HG03159 (cell line): ENCODE measurements around the gene NT5DC3.

Source experiments
- ATAC-seq: cut with Tn5 transposase; IDR thresholded peaks from one replicate; pipeline ENCODE4 v1.9.1; 2021; ENCODE audit warnings: mild to moderate bottlenecking, moderate library complexity; ENCODE audit not compliant: unreplicated experiment

NT5DC3 gene

DNA sequence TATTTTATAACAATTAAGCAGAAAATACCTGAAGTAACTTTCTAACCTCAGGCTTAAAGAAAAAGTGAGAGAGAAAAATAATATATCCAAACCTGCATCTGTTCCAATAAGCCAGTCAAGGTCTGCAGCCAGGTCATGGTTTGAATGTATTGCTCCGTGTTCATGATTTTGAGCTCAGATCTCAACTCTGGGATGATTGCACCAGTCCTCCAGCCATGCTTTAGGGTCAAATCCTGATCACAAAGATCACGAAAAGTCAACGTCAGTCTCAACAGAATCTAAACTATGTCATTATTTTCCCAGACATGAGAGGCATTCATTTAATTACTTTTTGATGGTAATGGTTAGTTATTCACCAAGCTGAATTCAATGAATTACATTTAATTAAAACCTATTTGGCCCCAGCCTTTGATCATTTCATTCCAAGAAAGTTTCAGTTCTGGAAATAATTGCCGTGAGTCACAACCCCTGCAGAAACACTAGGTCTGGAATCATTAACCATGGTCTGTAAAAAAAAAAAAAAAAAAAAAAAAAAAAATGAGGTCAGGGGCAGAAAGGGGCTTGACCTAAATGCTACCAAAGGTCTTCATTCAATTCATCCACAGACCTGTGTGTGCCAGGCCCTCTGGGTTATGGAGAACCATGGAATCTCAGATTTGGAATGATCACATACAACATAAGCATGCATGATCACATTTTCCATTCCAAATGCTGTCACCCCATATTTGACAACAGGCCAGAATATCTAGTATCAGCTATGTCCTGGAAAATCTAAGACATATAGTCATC is 55.6 kb downstream of the NT5DC3 start:
- ATAC-seq = no peak

- no peak for ATAC-seq
Observed at GRCh38 chr12:103783744-103784664, 57.0 kb downstream of the NT5DC3 start.

GRCh38 chr12:103782399-103782798 is 58.6 kb downstream of the NT5DC3 start:
- ATAC-seq = no peak

DNA sequence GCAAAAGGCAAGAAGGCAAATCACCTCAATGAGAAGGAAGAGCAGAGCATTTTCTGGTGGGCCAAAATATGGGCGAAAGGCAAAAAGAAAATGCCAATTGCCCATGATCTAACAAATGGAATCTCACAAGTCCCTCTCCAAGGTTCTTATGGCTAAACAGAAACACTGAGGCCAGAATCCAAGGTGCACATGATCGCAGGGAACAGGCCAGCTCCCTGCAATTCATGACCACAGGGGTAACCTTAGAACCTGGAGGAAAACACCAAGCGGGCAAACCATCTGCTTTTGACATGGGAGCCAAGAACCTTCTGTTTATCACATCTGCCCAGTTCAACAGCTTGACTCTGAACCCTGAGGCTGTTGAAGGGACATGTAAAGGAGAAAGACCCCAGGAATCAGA is 60.0 kb downstream of the NT5DC3 start:
- ATAC-seq = no peak

GRCh38 chr12:103780093-103780440 is 61.0 kb downstream of the NT5DC3 start:
- ATAC-seq = no peak

- no peak for ATAC-seq
Observed at GRCh38 chr12:103779410-103780092, 61.5 kb downstream of the NT5DC3 start.

GRCh38 chr12:103778781-103779180 is 62.3 kb downstream of the NT5DC3 start:
- ATAC-seq = no peak

DNA sequence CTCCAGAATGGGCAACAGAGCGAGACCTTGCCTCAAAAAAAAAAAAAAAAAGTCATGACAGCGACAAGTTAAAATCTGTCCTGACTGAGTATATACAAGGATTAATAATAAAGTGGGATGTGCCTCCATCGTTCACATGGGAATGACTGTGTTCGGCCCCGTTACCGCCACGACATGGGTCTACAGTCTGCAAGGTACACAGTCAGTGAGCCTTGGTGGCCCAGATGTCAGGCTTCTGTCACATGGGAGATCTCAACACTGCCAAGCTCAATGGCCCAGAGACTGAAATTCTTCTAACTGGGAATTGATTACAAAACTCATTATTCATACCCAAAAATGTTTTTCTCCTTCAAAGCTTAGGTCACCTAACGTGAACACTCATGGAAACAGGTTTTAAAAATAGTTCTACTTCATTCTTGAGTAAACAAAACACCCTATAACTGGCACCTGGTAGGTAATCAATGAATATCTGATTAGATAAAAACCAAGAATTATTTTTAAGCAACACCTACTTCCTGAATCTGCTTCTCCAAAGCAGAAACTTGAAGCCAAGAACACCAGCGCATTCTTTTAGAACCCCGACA is 66.0 kb downstream of the NT5DC3 start:
- no peak for ATAC-seq

GRCh38 chr12:103773109-103773910 is 67.7 kb downstream of the NT5DC3 start:
- ATAC-seq = no peak

- ATAC-seq = no peak
Observed at GRCh38 chr12:103772367-103773108, 68.5 kb downstream of the NT5DC3 start.

- ATAC-seq = no peak
Observed at GRCh38 chr12:103771466-103771865, 69.6 kb downstream of the NT5DC3 start.

DNA sequence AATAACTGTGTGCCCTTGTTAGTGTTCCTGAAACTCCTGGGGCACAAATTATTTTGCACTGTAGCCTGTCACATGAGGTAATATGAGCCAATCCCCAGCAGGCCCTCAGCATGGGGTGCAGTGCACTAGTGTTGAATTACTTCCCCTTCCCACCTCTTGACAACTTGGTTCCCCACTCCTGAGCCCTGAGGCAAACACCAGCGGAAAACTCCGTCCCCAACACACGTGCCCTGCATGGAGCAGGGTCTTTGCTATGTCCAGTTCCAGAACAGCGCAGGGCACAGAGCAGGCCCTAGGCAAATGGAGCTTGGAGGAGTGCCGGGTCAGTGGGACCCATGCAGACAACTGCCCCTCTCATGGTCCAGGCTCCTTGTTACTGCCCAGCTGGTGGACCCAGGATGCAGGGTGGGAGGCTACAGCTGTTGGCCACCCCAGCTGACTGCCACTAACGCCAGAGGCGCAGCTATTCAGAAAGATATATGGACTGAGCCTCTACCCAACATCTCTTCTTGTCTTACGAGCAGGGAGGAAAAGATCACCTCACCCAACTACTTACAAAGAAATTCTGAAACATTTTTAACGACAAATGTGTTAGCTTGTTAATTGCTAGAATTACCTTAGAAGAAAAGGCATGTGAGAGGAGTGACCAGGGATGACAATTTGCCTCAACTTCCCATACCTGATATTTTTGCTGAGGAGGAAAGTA is 71.6 kb downstream of the NT5DC3 start:
- ATAC-seq = no peak

DNA sequence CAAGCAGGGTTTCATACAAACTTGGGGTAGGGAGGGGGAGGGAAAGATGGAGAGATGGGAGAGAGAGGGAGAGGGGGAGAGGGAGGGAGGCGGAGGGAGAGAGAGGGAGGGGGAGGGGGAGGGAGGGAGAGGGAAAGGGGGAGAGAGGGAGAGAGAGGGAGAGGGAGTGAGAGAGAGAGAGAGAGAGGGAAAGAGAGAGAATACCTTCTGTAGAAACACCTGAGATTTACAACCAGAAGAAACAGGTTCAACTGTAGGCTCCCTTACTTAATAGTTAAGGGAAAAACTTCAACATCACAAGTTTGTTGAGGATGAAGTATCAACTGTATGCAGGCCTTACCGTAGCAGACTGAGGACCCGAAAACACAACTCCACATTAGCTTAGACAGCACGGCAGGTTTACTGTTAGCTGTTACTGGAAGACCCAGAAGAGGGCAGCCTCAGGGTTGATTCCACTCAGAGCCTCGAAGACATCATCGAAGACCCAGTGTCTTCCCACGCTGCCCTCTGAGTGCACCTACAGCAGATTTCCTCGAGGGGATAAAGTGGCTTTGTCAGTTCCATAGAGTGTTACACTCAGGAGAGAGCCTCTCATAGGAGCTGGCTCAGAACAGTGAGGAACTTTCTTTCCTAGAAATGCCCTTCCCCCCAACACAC is 72.4 kb downstream of the NT5DC3 start:
- ATAC-seq = no peak

DNA sequence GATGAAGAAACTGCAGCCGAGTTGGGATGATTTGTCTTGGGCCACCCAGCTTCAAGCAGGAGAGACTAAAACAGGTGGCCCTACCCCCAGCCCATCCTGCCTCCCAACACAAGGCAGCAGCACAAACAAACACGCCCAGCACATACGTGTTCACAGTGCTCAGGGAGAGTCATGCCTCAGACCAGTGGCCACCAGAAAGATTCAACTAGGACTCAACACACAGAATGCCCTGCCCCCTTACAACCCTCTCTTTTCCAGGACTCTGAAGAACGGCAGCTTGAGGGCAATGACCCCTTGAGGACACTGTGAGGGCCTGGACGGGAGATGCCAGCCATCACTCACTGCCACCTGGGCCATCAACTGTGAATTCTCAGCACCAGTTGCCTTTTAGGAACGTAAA is 75.0 kb downstream of the NT5DC3 start:
- ATAC-seq = no peak

DNA sequence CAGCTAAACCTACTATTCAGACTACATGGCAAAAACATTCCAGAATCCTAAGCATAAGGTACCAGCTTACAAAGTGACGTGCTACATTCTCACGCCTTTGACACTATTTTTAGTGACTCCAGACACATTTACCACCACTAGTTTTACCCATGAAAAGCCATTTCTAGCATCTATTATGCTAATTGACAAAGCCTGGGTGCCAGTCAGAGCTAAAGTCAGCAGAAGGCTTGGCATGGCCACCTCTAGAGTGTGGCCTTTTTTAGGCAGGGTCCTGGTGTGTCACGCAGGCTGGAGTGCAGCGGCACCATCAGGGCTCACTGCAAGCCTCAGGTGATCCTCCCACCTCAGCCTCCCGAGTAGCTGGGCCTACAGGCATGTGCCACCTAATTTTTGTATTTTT is 75.7 kb downstream of the NT5DC3 start:
- ATAC-seq = no peak

- ATAC-seq = no peak
Observed at GRCh38 chr12:103762473-103762872, 78.6 kb downstream of the NT5DC3 start.

DNA sequence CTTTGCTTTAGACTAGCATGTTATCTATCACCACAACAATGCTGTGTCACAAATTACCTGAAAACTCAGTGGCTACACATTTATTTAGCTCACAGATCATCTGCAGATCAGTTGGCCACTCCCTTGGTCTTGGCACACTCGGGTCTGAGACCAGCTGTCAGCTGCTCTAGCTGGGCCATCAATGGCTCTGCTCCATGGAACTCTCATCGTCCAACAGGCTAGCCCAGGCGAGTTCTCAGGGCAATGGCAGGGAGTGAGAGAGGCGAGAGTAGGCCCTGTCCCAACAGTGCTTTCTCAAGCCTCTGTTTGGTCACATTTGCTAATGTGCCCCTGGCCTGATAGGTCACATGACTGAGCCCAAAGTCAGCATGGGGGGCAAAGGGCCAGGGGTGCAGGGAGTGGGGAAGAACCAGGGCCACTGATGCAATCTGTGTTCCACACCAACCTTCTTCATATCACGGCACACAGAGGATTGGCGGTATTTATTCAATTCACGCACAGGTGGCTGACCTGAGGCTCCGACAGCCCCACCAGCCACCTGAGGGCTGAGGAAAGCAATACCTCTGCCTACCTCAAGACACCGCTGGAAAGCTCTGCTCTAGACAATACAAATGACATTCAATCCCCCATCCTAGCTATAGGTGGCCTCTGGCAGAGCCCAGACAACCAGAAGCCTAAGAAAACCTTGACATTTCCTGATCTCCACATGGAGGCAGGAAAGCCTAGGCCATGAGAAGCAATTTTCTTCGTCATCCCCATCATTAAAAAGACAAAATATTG is 82.5 kb downstream of the NT5DC3 start:
- ATAC-seq = no peak

- ATAC-seq = no peak
Observed at GRCh38 chr12:103757248-103757647, 83.8 kb downstream of the NT5DC3 start.
